Measurements from ENCODE around the gene UBC. TPM values are rescaled to one million over a fixed set of nuclear protein-coding genes. Genes with fewer than 3 reads are reported as not detected.

Gene UBC
- total RNA-seq, 1 experiment from 2014 or later = 1,053 TPM

GRCh38 chr12:124864326-124864752, 50.1 kb downstream of the UBC start:
- no TSS peak for BruUV-seq (replicated peaks)
- Histone ChIP-seq H3K27ac (ENCODE audit: low read depth, low read length, poor library complexity, severe bottlenecking) (peak overlapping the region; percentile 79), H3K27me3 (replicated peaks; ENCODE audit: insufficient read depth, low read depth, low read length, poor library complexity) (no peaks in the 10 kb centered on the region), H3K4me1 (ENCODE audit: insufficient read depth, low read length, poor library complexity, severe bottlenecking) (peaks cover 21% of the 10 kb centered on the region), H3K36me3 (ENCODE audit: insufficient read depth, low read length, poor library complexity, severe bottlenecking) (peaks cover 19% of the 10 kb centered on the region), H3K4me3 (ENCODE audit: low read depth, low read length, poor library complexity, severe bottlenecking) (peak overlapping the region; percentile 70), H3K9me3 (ENCODE audit: low read depth, low read length, poor library complexity, severe bottlenecking) (no peaks in the 10 kb centered on the region)
- TF ChIP-seq EZH2 (IDR thresholded peaks at IDR 0.05; ENCODE audit: borderline replicate concordance, low read depth, low read length, poor library complexity, severe bottlenecking) = no peak
- TF ChIP-seq CTCF (conservative IDR thresholded peaks at IDR 0.05; ENCODE audit: low read depth, low read length) = no peak
- no peak for DNase-seq (ENCODE audit: low spot score)
- ChIA-PET POLR2A (ENCODE audit: low non-redundant PET) (interaction anchor here (0.5 kb wide), 1 partner anchor 570 kb away, joined by 3 read pairs; the partner anchor contains the start of gene RFLNA), CTCF (no interaction called here)
- intact Hi-C loops (cut with micrococcal nuclease; ENCODE audit: unreplicated experiment) = no loop called here

GRCh38 chr12:124863416-124864325, 50.8 kb downstream of the UBC start, which contains the start of gene SCARB1:
Gene SCARB1, minus strand, starts transcription at chr12:124863864. Its CDS starts 144 bp downstream, at chr12:124863720.
- DNase-seq (ENCODE audit: low spot score) = peak; percentile 87
- Histone ChIP-seq H3K9me3 (ENCODE audit: low read depth, low read length, poor library complexity, severe bottlenecking) (no peaks in the 10 kb centered on the region), H3K36me3 (ENCODE audit: insufficient read depth, low read length, poor library complexity, severe bottlenecking) (peaks cover 19% of the 10 kb centered on the region), H3K27ac (ENCODE audit: low read depth, low read length, poor library complexity, severe bottlenecking) (peak within 1 kb of the TSS; percentile 82), H3K4me1 (ENCODE audit: insufficient read depth, low read length, poor library complexity, severe bottlenecking) (peaks cover 21% of the 10 kb centered on the region), H3K4me3 (ENCODE audit: low read depth, low read length, poor library complexity, severe bottlenecking) (peak within 1 kb of the TSS; percentile 70), H3K27me3 (replicated peaks; ENCODE audit: insufficient read depth, low read depth, low read length, poor library complexity) (no peaks in the 10 kb centered on the region)
- POLR2A ChIA-PET (ENCODE audit: low non-redundant PET) = interaction anchor here (0.5 kb wide), 1 partner anchor 569 kb away, joined by 3 read pairs; the partner anchor contains the start of gene RFLNA
- intact Hi-C loops (cut with micrococcal nuclease; ENCODE audit: unreplicated experiment) = no loop called here
- TF ChIP-seq EZH2 (IDR thresholded peaks at IDR 0.05; ENCODE audit: borderline replicate concordance, low read depth, low read length, poor library complexity, severe bottlenecking) (no peak), CTCF (conservative IDR thresholded peaks at IDR 0.05; ENCODE audit: low read depth, low read length) (no peak)
- no TSS peak for BruUV-seq (replicated peaks)
- CTCF ChIA-PET = no interaction called here

- ChIA-PET POLR2A (ENCODE audit: low non-redundant PET) (no interaction called here), CTCF (no interaction called here)
- Histone ChIP-seq H3K9me3 (ENCODE audit: low read depth, low read length, poor library complexity, severe bottlenecking) (no peaks in the 10 kb centered on the region), H3K4me1 (ENCODE audit: insufficient read depth, low read length, poor library complexity, severe bottlenecking) (peaks cover 21% of the 10 kb centered on the region), H3K36me3 (ENCODE audit: insufficient read depth, low read length, poor library complexity, severe bottlenecking) (peaks cover 19% of the 10 kb centered on the region), H3K27me3 (replicated peaks; ENCODE audit: insufficient read depth, low read depth, low read length, poor library complexity) (no peaks in the 10 kb centered on the region), H3K27ac (ENCODE audit: low read depth, low read length, poor library complexity, severe bottlenecking) (peak overlapping the region; percentile 82), H3K4me3 (ENCODE audit: low read depth, low read length, poor library complexity, severe bottlenecking) (peak overlapping the region; percentile 70)
- BruUV-seq (replicated peaks) = no TSS peak
- intact Hi-C loops (cut with micrococcal nuclease; ENCODE audit: unreplicated experiment) = no loop called here
- peak; percentile 41 for DNase-seq (ENCODE audit: low spot score)
- TF ChIP-seq EZH2 (IDR thresholded peaks at IDR 0.05; ENCODE audit: borderline replicate concordance, low read depth, low read length, poor library complexity, severe bottlenecking) (no peak), CTCF (conservative IDR thresholded peaks at IDR 0.05; ENCODE audit: low read depth, low read length) (no peak)
Measured at GRCh38 chr12:124862768-124863415, 51.6 kb downstream of the UBC start.

Data from A673 (cell line).